Measurements from ENCODE around the gene KCNIP1. TPM values are rescaled to one million over a fixed set of nuclear protein-coding genes. Genes with fewer than 3 reads are reported as not detected.

Gene KCNIP1
- total RNA-seq, 1 donor from 2014 or later = not detected

- no peak for DNase-seq (ENCODE audit: low read depth, low spot score)
Observed at GRCh38 chr5:170483701-170484458, 19.9 kb upstream of the KCNIP1 start.

GRCh38 chr5:170484459-170484831 is 19.4 kb upstream of the KCNIP1 start:
- DNase-seq (ENCODE audit: low read depth, low spot score) = no peak

- DNase-seq (ENCODE audit: low read depth, low spot score) = no peak
Observed at GRCh38 chr5:170484847-170485615, 18.8 kb upstream of the KCNIP1 start.

GRCh38 chr5:170485616-170485911 is 18.3 kb upstream of the KCNIP1 start:
- no peak for DNase-seq (ENCODE audit: low read depth, low spot score)

GRCh38 chr5:170486371-170486770 is 17.4 kb upstream of the KCNIP1 start:
- no peak for DNase-seq (ENCODE audit: low read depth, low spot score)

GRCh38 chr5:170488570-170488969 is 15.2 kb upstream of the KCNIP1 start:
- DNase-seq (ENCODE audit: low read depth, low spot score) = no peak

GRCh38 chr5:170489199-170489598 is 14.6 kb upstream of the KCNIP1 start:
- DNase-seq (ENCODE audit: low read depth, low spot score) = no peak

- no peak for DNase-seq (ENCODE audit: low read depth, low spot score)
Observed at GRCh38 chr5:170490381-170490780, 13.4 kb upstream of the KCNIP1 start.

GRCh38 chr5:170491479-170491878 is 12.3 kb upstream of the KCNIP1 start:
- peak; percentile 96 for DNase-seq (ENCODE audit: low read depth, low spot score)

GRCh38 chr5:170493028-170493820 is 10.6 kb upstream of the KCNIP1 start:
- no peak for DNase-seq (ENCODE audit: low read depth, low spot score)

- no peak for DNase-seq (ENCODE audit: low read depth, low spot score)
Observed at GRCh38 chr5:170494041-170494440, 9.8 kb upstream of the KCNIP1 start.

GRCh38 chr5:170495825-170496661 is 7.8 kb upstream of the KCNIP1 start:
- no peak for DNase-seq (ENCODE audit: low read depth, low spot score)

- DNase-seq (ENCODE audit: low read depth, low spot score) = no peak
Observed at GRCh38 chr5:170496662-170497028, 7.2 kb upstream of the KCNIP1 start.

GRCh38 chr5:170497311-170498038 is 6.3 kb upstream of the KCNIP1 start:
- DNase-seq (ENCODE audit: low read depth, low spot score) = no peak

- no peak for DNase-seq (ENCODE audit: low read depth, low spot score)
Observed at GRCh38 chr5:170498811-170499351, 4.9 kb upstream of the KCNIP1 start.

GRCh38 chr5:170499621-170500020 is 4.2 kb upstream of the KCNIP1 start:
- no peak for DNase-seq (ENCODE audit: low read depth, low spot score)

GRCh38 chr5:170501361-170501760 is 2.5 kb upstream of the KCNIP1 start:
- DNase-seq (ENCODE audit: low read depth, low spot score) = no peak

GRCh38 chr5:170501931-170502330 is 1.9 kb upstream of the KCNIP1 start:
- DNase-seq (ENCODE audit: low read depth, low spot score) = no peak

GRCh38 chr5:170504616-170505266 is 921 bp downstream of the KCNIP1 start:
- DNase-seq (ENCODE audit: low read depth, low spot score) = no peak

- DNase-seq (ENCODE audit: low read depth, low spot score) = no peak
Observed at GRCh38 chr5:170508036-170508435, 4.2 kb downstream of the KCNIP1 start.

All from pulmonary artery endothelial cell (primary cell).